ENCODE measurements around the gene EIF2B5. TPM values are rescaled to one million over a fixed set of nuclear protein-coding genes. Genes with fewer than 3 reads are reported as not detected.
"Not testable (repeated sequence)": the region's sequence is repeated elsewhere in the genome, so short reads cannot be mapped to it uniquely, and the experiment has no call there.

Gene EIF2B5
- polyA plus RNA-seq, 3 donors from 2014 or later, result 34.6 to 51.5 (median 50.2) TPM

GRCh38 chr3:184133840-184134745 lies 1.1 kb upstream of the EIF2B5 start:
- Mint-ChIP-seq H3K36me3 (no peaks in the 10 kb centered on the region), H3K4me1 (peaks cover 41 to 50% of the 10 kb centered on the region in 2 donors), H3K4me3 (peak overlapping the region; percentile 93 to 100 (median 97)), H3K27me3 (ENCODE audit: low read depth in 3 of 3) (peaks cover 1 to 7% (median 4%) of the 10 kb centered on the region in 3 donors), H3K9me3 (no peaks in the 10 kb centered on the region), H3K27ac (peak overlapping the region; percentile 87 to 98 (median 94))
- DNase-seq, result peak; percentile 12 to 21 (median 19)

- no peak for DNase-seq
- Mint-ChIP-seq H3K9me3 (no peaks in the 10 kb centered on the region), H3K4me1 (peaks cover 41 to 50% of the 10 kb centered on the region in 2 donors)
Measured at GRCh38 chr3:184134746-184135148, 411 bp upstream of the EIF2B5 start.

GRCh38 chr3:184135911-184136260 lies 728 bp downstream of the EIF2B5 start:
- H3K36me3 Mint-ChIP-seq, result peaks cover 0 to 6% (median 6%) of the 10 kb centered on the region in 3 donors
- DNase-seq, result no peak
- peak overlapping the region; percentile 87 to 98 (median 94) for H3K27ac Mint-ChIP-seq
- H3K9me3 Mint-ChIP-seq, result no peaks in the 10 kb centered on the region
- peaks cover 41 to 50% of the 10 kb centered on the region in 2 donors for H3K4me1 Mint-ChIP-seq
- H3K4me3 Mint-ChIP-seq, result peak overlapping the region; percentile 93 to 100 (median 97)
- H3K27me3 Mint-ChIP-seq (ENCODE audit: low read depth in 3 of 3), result peaks cover 1 to 4% (median 2%) of the 10 kb centered on the region in 3 donors

More at GRCh38 chr3:184134746-184135148, 411 bp upstream of the EIF2B5 start:
- Mint-ChIP-seq H3K27ac (peak overlapping the region; percentile 87 to 98 (median 94)), H3K4me3 (peak overlapping the region; percentile 93 to 100 (median 97)), H3K36me3 (no peaks in the 10 kb centered on the region), H3K27me3 (ENCODE audit: low read depth in 3 of 3) (peaks cover 1 to 7% (median 2%) of the 10 kb centered on the region in 3 donors)

- H3K4me3 Mint-ChIP-seq, result no peak overlapping the region
- peaks cover 0 to 2% (median 0%) of the 10 kb centered on the region in 3 donors for H3K27me3 Mint-ChIP-seq (ENCODE audit: low read depth in 3 of 3)
- no peak overlapping the region for H3K27ac Mint-ChIP-seq
- no peaks in the 10 kb centered on the region for H3K9me3 Mint-ChIP-seq
- peaks cover 12 to 20% (median 16%) of the 10 kb centered on the region in 3 donors for H3K36me3 Mint-ChIP-seq
- no peak for DNase-seq
- peaks cover 23 to 28% of the 10 kb centered on the region in 2 donors for H3K4me1 Mint-ChIP-seq
Measured at GRCh38 chr3:184140436-184140835, 5.3 kb downstream of the EIF2B5 start.

GRCh38 chr3:184142199-184142598 lies 7.0 kb downstream of the EIF2B5 start:
- Mint-ChIP-seq H3K27ac (peak overlapping the region in 1 of 6 donors; percentile 35), H3K4me1 (peaks cover 7 to 10% of the 10 kb centered on the region in 2 donors), H3K4me3 (no peak overlapping the region), H3K36me3 (peaks cover 12 to 25% (median 16%) of the 10 kb centered on the region in 3 donors), H3K27me3 (ENCODE audit: low read depth in 3 of 3) (peaks cover 0 to 2% (median 0%) of the 10 kb centered on the region in 3 donors), H3K9me3 (no peaks in the 10 kb centered on the region)
- no peak for DNase-seq

DNA sequence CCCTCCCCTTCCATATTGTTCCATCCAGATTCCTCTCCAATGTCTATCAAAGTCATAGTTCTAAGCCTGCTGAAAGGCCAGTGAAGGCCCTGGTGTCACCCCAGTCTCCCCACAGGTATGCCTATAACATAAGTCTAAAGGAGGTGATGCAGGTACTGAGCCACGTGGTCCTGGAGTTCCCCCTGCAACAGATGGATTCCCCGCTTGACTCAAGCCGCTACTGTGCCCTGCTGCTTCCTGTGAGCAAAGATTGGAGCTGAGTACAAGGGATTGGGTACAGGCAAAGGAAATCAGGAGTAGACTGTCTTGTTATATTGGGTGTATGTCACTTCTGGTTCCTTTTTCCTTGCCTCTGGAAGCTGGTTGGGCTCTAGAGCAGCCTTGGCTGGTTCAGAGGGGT lies 8.2 kb downstream of the EIF2B5 start:
- no peak for DNase-seq
- Mint-ChIP-seq H3K9me3 (no peaks in the 10 kb centered on the region), H3K4me1 (no peaks in the 10 kb centered on the region), H3K36me3 (peaks cover 12 to 25% (median 16%) of the 10 kb centered on the region in 3 donors), H3K27me3 (ENCODE audit: low read depth in 3 of 3) (peaks cover 0 to 2% (median 0%) of the 10 kb centered on the region in 3 donors), H3K27ac (no peak overlapping the region), H3K4me3 (no peak overlapping the region)

GRCh38 chr3:184144505-184144904 lies 9.3 kb downstream of the EIF2B5 start:
- peaks cover 12 to 25% (median 16%) of the 10 kb centered on the region in 3 donors for H3K36me3 Mint-ChIP-seq
- H3K27me3 Mint-ChIP-seq (ENCODE audit: low read depth in 3 of 3), result peaks cover 0 to 2% (median 0%) of the 10 kb centered on the region in 3 donors
- no peak for DNase-seq
- H3K9me3 Mint-ChIP-seq, result no peaks in the 10 kb centered on the region
- H3K27ac Mint-ChIP-seq, result no peak overlapping the region
- H3K4me1 Mint-ChIP-seq, result no peaks in the 10 kb centered on the region
- no peak overlapping the region for H3K4me3 Mint-ChIP-seq

DNA sequence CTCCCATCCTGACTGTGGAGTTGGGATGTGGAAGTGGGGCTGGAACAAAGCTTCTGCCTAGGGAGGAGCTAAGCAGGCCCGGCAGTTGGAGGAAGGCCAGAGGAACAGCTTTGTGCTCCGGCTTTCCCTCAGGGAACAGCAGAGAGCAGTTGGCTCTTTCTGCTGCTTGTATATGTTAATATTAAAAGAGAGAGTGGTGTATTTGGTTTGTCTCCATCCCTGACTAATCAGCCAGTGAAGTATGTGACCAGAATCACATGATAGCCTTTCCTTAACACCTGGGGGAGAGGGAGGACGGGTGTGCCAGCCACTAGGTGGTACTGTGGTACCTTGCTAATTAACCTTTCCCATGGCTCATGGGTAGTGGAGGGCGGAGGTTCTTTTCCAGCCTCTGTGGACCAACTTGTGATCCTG lies 10.0 kb downstream of the EIF2B5 start:
- Mint-ChIP-seq H3K9me3 (no peaks in the 10 kb centered on the region), H3K27me3 (ENCODE audit: low read depth in 3 of 3) (peaks cover 0 to 2% (median 0%) of the 10 kb centered on the region in 3 donors), H3K36me3 (peaks cover 12 to 22% (median 13%) of the 10 kb centered on the region in 3 donors), H3K4me3 (no peak overlapping the region), H3K4me1 (no peaks in the 10 kb centered on the region), H3K27ac (no peak overlapping the region)
- peak in 1 of 3 donors; percentile 17 for DNase-seq

DNA sequence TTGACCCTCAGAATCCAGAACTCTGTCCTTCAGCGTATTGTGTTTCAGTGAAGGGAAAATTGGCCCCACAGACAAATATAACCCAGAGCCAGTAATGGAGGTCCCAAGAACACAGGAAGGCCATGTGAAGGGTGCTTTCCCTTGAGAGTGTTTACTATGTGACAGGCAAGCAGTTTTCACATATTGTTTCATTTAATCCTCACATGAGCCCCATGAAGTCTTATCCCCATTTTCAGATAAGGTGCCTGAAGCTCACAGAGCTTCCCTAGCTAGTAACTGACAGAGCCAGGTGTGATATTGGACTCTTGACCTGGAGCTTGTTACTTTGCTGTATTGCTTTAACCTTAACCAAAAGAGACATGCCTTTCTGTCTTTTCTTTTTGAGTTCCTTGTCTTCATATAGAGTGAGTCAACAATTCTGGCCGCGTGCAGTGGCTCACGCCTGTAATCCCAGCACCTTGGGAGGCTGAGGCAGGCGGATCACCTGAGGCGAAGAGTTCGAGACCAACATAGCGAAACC lies 10.7 kb downstream of the EIF2B5 start:
- Mint-ChIP-seq H3K4me1 (no peaks in the 10 kb centered on the region), H3K36me3 (peaks cover 10 to 19% (median 12%) of the 10 kb centered on the region in 3 donors), H3K27ac (no peak overlapping the region), H3K27me3 (ENCODE audit: low read depth in 3 of 3) (peaks cover 0 to 2% (median 0%) of the 10 kb centered on the region in 3 donors), H3K4me3 (no peak overlapping the region), H3K9me3 (no peaks in the 10 kb centered on the region)
- DNase-seq, result no peak

- no peak for DNase-seq
- no peaks in the 10 kb centered on the region for H3K9me3 Mint-ChIP-seq
- no peak overlapping the region for H3K4me3 Mint-ChIP-seq
- H3K27ac Mint-ChIP-seq, result no peak overlapping the region
- peaks cover 0 to 10% (median 0%) of the 10 kb centered on the region in 3 donors for H3K36me3 Mint-ChIP-seq
- peaks cover 2 to 5% (median 5%) of the 10 kb centered on the region in 3 donors for H3K27me3 Mint-ChIP-seq (ENCODE audit: low read depth in 3 of 3)
- H3K4me1 Mint-ChIP-seq, result no peaks in the 10 kb centered on the region
Measured at GRCh38 chr3:184148076-184148475, 12.9 kb downstream of the EIF2B5 start.

GRCh38 chr3:184149123-184149522 lies 14.0 kb downstream of the EIF2B5 start:
- Mint-ChIP-seq H3K9me3 (no peaks in the 10 kb centered on the region), H3K4me1 (no peaks in the 10 kb centered on the region), H3K4me3 (no peak overlapping the region), H3K27me3 (ENCODE audit: low read depth in 3 of 3) (peaks cover 4 to 5% (median 5%) of the 10 kb centered on the region in 3 donors), H3K27ac (no peak overlapping the region), H3K36me3 (peaks cover 0 to 10% (median 0%) of the 10 kb centered on the region in 3 donors)
- DNase-seq, result no peak

DNA sequence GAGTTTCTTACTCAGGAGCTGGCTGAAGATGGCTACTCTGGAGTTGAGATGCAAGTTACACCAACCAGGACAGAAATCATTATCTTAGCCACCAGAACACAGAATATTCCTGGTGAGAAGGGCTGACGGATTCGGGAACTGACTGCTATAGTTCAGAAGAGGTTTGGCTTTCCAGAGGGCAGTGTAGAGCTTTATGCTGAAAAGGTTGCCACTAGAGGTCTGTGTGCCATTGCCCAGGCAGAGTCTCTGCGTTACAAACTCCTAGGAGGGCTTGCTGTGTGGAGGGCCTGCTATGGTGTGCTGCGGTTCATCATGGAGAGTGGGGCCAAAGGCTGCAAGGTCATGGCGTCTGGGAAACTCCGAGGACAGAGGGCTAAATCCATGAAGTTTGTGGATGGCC lies 14.6 kb downstream of the EIF2B5 start:
- not testable (repeated sequence) for H3K4me3 Mint-ChIP-seq; H3K36me3 Mint-ChIP-seq; DNase-seq; H3K9me3 Mint-ChIP-seq; H3K27me3 Mint-ChIP-seq (ENCODE audit: low read depth in 3 of 3); H3K4me1 Mint-ChIP-seq
- H3K27ac Mint-ChIP-seq, result peak overlapping the region in 1 of 6 donors; percentile 40

- Mint-ChIP-seq H3K4me1 (peaks cover 31 to 32% of the 10 kb centered on the region in 2 donors), H3K36me3 (no peaks in the 10 kb centered on the region), H3K27ac (peak within 1 kb of the TSS; percentile 66 to 94 (median 90)), H3K9me3 (no peaks in the 10 kb centered on the region), H3K4me3 (peak within 1 kb of the TSS; percentile 94 to 96 (median 95)), H3K27me3 (ENCODE audit: low read depth in 3 of 3) (peaks cover 6 to 12% (median 8%) of the 10 kb centered on the region in 3 donors)
- peak; percentile 67 to 69 (median 69) for DNase-seq
Measured at GRCh38 chr3:184154885-184155643, 19.9 kb downstream of the EIF2B5 start, which contains the start of gene DVL3. Gene DVL3 (plus strand): TSS chr3:184155377. CDS start chr3:184155636, 259 bp downstream.
